ENCODE measurements around the gene LMBRD2.

LMBRD2 gene

DNA sequence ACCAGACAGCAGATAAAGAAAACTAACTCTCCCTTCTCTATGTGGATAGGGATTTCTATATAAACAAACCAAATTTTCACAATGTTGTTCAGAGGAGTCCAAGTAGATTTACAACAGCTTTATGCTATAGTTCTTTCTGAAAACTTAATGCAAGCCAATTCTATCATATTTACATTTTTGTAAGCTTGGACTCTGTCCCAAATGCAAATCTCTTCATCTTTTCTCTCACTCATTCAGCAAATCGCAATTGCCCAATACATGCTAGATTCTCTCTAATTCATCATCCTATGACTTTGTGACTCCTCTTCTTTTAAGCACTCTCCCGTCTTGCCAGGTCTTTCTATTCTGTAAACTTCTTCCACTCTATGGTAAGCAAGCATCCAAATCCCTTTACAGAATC is 45.9 kb downstream of the LMBRD2 start:
- DNase-seq (ENCODE audit: low read depth): no peak

DNA sequence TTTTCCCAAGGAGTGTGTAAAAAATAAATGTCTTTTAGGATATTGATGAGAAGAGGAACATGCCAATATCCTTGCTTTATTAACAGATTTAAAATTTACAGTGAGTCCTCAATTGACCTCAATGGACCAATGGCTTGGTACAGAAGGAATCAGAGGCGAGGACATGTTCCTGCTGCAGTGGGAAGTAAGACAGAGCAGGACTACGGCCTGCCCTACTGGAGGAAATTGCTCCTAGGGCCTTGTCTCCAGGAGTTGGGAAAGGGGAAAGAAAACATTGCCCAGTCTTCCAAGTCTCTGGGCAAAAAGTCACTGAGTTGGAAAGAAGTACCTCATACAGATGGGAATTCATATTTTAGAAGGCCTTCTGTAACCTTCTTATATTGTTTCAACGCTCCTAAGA is 51.9 kb downstream of the LMBRD2 start:
- DNase-seq (ENCODE audit: low read depth): no peak

DNA sequence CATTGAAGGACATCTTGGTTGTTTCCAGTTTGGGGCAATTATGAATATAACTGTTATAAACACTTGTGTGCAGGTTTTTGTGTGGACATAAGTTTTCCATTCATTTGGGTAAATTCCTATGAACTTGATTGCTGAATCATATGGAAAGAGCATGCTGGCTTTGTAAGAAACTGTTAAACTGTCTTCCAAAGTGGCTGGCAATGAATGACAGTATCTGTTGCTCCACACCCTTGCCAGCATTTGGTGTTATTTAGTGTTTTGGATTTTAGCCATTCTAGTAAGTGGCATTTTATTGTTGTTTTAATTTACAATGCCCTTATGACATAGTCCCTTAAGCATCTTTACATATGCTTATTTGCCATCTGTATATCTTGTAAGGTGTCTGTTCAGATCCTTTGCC is 55.2 kb downstream of the LMBRD2 start:
- DNase-seq (ENCODE audit: low read depth): no peak

DNA sequence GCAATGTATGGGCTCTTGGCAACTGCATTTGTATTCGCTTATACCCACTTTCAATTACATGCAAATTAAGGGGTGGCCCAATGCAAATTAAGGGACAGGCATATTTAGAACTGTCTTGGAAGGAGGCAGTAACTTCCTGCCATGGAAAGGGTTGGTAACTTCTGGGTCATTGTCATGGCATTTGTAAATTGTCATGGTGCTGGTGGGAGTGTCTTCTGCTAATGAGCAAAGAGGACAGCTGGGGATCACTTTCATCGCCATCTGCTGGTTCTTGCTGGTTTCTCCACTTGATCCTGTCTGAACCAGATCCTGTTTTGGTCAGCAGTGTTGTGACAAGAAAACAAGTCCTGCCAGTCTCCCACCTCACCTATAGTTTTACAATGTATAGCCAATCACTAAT is 61.7 kb downstream of the LMBRD2 start:
- no peak for DNase-seq (ENCODE audit: low read depth)

DNA sequence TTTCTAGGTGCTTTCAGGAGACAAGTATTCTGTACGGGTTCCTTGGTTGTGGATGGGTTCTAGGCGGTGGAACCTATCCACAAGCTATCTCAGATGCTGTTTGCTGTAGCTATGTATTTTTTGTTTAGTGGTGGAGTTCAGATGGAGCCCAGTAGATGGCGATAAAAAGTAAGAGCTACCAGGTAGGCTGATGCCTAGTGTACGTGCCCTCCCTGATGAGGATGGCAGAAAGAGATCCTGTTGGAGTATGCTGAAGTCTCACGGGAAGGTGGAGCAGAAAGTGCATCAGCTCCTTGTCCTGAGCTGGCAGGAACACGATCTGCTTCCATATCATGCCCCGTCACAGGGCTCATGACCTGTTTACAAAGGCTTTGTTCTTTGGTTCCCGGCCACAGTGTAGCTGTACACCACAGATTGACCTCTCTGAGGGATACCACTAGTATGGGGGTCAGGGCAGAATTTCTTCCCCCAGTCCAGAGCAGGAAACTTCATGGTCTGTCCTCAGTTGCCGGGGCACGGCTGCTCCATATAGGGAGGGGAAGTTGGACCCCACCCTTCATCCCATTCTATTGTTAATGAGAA is 72.4 kb downstream of the LMBRD2 start:
- peak; percentile 23 for DNase-seq (ENCODE audit: low read depth)

DNA sequence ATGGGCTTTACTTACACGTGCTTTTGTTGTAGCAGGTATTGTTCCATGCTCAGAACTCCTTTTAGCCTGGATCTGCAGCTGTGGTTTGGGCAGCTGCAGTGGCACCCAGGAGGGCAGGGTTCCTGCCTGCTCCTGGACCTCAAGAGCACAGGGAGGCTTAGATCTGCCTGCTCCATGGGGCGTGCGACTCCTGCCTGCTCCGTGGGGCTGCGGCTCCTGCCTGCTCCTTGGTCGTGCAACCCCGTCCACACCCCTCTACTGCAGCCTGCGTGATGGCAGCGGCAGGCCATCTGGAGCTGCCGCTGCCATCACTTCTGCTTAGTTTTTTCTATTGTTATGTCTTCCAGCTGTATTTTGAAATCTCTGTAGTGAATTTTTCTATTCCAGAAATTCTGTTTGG is 73.3 kb downstream of the LMBRD2 start:
- no peak for DNase-seq (ENCODE audit: low read depth)

DNA sequence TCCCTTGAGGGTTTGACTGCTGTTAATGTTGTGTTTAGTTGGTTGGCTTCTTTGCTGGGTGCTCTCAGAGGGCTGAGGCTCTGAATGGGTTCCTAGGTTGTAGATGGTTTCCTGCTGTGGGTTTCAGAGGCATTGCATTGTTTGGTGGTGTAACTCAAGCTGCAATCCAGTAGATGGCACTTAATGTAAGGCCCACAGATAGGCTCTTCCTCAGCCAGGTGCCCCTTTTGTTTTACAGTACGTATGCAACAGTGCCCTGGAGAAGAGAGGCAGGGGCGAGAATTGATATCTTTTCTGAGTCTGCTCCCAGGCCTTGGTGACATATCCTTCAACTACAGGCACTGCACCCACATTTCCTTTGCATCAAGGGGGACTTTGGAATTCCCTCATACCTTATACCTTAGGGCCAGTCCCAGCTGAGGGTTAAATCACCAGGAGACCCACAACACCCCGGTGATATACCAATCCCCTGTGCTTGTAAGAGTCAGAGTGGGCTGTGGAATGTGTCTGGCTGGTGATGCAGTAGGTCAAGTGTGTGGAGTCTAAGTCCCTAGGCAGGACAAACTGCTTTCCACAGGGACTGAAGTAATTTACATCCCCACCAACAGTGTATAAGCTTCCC is 78.0 kb downstream of the LMBRD2 start:
- DNase-seq (ENCODE audit: low read depth): no peak

DNA sequence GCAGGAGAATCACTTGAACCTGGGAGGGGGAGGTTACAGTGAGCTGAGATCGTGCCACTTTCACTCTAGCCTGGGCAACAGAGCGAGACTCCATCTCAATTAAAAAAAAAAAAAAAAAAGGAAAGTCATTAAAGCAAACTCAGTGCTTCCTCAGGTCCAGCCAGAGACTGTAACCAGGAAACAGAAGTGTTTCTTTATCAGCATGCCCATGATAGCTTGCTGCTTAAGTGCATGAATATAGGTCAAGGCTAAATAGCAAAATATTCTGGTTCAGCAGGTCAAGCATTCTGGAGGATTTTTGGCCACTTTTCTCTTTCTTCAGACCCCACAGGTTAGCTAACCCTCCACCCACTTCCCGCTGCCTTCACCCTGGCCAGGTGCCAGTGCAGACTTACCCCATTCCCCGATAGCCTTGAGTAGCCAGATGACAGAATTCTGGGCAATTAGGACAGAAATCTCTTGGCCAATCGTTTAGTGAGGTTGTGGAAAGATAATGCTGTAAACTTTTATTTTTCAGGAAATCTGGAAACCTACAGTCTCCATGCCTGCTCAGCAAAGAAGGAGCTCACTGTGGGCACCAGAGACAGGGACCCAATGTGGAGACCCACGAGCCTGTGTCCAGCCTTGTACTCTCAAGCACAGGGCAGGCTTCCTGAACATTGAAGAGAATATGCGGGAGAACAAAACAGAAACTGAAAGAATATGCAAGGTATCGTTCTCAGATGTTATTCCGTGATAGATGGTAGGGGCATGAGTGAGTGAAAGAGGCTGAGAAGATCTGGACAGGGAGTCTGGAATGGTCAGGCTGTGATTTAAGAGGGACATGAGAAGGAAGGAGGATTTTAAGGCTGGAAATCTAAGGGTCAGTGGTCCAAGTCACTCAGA is 80.8 kb downstream of the LMBRD2 start:
- DNase-seq (ENCODE audit: low read depth): no peak

DNA sequence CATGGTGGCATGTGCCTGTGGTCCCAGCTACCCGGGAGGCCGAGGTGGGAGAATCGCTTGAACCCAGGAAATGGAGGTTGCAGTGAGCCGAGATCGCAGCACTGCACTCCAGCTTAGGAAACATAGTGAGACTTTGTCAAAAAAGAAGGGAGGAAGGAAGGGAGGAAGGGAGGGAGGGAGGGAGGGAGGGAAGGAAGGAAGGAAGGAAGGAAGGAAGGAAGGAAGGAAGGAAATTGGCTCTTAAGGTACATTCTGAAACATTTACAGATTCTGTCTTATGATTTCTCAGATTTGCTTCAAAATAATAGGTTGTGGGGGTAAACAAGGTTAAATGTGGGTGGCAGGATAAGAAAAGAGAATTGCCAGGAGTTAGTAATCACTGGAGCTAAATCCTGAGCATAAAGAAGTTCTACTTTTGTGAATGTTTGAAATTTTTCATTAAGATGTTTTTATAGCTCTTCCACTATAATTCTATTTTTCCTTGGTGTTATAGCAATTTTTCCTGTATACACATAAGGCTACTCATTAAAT is 82.9 kb downstream of the LMBRD2 start:
- DNase-seq (ENCODE audit: low read depth): no peak

DNA sequence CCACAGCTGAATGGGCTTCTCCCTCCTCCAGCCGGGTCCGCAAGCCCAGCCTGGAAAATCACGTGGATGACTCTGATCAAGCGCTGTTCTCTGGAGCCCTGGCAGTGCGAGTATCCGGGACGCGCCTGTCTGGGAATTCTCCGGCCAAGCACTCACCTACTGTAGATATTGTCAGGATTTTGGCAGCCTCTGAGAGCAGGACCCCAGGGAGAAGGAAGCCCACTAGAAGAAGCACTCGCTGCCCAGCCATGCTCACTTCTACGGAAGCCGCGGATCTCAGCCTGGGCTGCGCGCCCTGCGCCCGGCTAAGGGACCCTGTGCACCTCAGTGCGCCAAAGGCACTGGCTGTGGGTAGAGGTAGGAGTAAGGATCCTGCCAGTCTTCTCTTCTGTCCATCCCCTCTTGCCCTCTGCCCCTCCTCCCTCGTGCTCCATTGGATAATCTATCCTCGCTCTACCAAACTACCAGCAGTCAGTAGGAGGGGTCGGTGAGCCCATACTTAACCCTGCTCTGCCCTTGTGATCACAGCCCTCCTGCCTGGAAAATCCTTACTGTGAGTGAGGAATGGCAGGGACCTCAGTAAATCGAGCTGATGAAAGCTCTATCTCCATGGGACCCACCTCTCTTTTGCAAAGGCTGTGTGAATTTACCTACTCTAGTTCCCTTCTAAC is 85.0 kb downstream of the LMBRD2 start, which contains the start of gene UGT3A2:
TSS of gene UGT3A2 (minus strand) at position 343 of the 671 bp plus-strand sequence. CDS start at position 250, 93 bp downstream.
- no peak for DNase-seq (ENCODE audit: low read depth)

DNA sequence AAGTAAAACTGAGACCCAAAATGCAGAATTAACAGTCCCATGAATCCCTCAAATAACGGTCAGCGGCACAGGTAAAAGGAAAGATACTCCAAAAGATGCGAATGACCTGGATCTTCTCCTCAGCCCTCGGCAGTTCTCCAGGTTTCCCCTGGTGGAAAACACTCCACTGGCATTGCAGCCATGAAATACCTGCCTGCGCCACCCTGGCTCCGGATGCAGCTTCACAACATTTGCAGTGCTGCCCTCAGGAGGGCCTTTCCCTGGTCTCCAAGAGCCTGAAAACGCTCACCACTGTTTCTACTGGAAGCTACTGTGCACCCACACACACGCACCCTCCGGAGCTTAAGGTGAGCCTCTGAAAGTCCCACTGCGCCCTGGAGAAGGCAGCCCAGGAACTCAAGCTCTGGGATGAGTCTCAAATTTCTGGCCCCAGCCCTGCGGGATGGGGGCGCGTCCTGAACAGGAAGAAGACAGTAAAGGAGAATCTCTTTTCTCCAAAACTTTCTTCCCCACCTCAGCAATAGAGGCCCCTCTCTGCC is 85.6 kb downstream of the LMBRD2 start:
- DNase-seq (ENCODE audit: low read depth): no peak

DNA sequence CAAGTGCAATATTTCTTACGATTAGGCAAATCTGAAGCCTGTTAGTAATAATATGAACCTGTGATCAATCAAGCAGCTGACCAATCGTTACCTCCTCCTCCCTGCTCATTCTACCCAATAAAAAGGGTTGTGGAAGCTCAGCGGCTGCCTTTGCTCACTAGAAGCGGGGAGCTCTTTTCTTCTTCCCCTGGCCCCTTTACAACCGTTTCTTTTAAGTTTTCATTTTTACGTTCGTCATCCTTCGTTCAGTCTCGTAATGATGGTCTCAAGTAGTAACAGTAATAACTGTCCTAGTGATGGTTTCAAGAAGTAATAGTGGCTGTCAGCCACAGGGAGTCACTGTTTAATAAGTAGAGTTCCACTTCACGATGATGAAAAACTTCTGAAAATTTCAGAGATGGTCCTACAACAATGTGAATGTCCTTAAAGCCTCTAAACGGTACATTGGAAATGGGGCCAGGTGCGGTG is 91.2 kb downstream of the LMBRD2 start:
- DNase-seq (ENCODE audit: low read depth): no peak

DNA sequence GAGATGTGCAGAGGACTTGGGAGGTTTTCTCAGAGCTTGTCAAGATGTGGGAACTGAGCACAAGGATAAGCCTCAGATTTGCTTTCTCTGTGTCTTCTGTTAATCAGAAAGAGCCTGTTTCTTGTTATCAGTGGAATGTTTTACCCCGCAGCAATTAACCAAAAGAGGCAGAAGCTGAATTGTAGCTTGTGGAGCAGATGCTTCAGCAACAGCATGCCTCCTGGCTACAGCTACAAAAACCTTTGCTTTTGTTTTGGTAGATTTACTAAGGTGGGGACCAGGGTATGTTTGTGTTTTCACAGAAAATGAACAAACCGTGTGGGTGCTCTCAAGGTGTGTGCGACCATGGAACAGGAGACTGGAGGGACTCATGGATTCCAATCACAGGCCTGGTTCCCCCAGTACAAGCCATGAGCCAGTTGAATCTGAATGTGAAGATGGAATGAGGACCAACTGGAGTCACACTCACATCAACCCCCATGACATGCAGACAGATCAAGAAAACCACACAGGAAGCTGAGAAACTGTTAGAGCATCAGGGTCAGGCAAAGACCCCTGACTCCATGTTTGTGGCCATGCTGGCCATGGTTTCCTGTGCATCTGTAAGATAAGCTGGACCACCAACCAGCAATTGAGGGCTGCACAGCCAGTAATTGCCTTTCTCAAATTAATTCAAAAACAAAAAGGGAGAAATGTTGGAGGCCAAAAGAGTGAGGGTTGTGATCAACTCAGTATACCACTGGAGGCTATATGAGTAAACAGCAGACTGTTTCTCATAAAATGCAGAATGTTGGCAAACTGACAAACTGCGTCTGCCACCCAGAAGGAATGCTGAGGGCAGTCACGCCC is 91.9 kb downstream of the LMBRD2 start:
- no peak for DNase-seq (ENCODE audit: low read depth)

DNA sequence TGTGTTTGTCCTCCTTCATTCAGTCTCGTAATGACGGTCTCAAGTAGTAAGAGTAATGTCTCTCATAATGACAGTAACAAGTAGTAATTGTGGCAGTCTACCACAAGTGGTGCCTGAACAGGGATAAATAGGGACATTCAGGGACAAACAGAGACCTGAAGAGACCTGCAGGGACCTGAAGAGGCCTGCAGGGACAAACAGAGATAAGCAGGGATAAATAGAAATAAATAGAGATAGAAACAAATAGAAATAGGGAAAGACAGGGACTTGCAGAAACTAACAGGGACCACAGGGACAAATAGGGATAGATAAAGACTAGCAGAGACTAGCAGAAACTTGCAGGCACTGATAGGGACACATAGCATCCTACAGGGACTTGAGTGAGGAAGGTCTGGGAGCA is 92.9 kb downstream of the LMBRD2 start:
- no peak for DNase-seq (ENCODE audit: low read depth)

DNA sequence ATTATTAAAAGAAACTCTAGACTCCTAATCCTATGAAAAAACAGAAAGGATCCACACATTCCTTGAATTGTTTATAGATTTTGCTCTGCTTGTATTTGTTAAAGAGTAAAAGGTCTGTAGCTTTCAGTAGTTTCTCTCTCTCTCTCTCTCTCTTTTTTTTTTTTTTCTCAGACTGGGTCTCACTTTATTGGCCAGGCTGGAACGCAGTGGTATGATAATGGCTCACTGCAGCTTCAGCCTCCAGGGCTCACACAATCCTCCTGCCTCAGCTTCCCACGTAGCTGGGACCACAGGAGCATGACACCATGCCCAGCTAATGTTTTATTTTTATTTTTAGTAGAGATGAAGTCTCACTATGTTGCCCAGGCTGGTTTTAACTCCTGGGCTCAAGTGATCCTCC is 94.3 kb downstream of the LMBRD2 start:
- DNase-seq (ENCODE audit: low read depth): no peak

DNA sequence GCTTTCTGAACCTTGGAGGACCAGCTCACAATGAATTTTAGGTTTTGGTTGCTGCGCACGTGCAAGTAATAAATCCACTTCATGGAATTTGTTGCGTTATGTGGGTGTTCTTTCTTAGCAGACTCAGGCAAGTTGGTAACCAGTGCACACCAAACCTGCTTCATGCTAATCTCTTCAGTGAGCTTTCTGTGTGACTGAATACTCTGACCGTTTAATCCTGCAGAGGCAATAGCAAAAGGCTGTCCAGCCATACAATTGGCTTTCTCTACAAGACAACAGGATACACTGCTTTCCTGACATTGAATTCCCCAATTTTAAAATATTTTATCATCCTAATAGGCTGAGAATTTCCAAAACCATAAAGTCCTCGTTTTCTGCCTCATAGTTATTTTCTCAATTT is 95.3 kb downstream of the LMBRD2 start:
- no peak for DNase-seq (ENCODE audit: low read depth)

DNA sequence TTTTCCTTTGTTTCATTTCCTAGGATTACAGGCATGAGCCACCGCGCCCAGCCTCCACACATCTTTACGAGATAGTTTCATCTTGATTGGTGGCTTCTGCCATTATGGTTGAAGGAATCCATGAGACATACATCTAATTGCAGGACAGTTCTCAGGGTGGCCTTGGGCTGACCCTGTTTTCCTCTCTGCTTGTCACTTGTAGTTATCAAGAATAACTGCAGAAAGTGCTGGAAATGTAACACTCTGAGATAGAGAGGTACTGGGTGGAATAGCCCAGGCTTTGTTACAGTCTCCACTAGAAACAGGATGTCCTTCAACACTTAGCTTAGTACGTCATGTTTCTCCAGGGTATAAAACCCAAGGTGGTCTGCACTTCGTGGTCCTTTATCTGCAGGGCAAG is 95.7 kb downstream of the LMBRD2 start:
- no peak for DNase-seq (ENCODE audit: low read depth)

DNA sequence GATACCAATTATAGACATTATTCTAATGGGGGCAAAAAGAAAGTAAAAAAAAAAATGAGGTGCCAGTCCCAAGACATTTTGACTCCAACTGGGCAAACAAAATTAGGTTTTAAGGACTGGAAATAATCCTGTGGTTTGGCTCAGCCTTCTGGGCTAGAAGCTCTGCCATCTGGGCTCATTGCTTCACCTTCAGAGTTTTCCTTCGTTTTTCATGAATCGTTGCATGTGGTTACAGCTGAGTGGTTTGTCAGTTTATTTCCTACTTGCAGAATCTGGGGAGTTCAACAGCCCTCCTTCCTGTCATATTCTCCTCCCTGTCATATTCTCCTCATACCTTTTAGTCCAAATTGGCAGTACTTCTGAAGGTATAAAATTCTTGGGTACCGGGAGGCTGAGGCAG is 97.0 kb downstream of the LMBRD2 start:
- DNase-seq (ENCODE audit: low read depth): no peak

DNA sequence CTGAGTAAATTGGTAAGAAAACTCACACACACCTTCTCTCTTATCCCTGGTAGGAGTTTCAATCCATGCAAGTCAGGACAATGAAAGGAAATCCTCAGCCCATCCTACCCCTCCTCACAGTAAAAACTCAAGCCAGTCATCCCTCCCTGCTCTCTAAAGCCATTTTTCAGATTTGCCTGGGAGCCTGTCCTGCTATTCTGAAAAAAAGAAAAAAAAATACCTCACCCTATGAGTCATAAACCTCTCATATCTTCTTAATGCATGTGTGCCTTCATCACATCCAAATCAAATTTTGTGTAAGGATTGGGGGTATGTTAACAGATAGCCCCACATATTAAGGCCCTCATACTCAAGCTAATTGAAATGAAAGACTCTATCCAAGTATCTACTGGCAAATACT is 99.1 kb downstream of the LMBRD2 start:
- no peak for DNase-seq (ENCODE audit: low read depth)

DNA sequence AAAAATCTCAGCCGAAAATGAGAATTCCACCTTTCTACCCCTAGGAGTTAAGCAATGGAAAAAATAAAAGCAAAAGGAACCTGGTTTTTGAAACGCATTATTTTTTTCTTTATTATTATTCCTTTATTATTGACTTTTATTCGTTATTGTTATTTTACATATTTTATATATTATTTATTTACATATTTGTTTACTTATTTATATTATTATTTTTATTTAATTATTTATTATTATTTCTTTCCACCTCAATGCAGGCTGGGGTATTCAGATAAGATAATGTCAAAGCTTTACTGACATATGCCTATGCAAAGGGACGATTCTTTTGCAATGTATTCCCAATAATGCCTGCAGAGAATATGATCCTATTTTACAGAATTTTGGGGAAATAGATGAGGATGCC is 101.7 kb downstream of the LMBRD2 start:
- no peak for DNase-seq (ENCODE audit: low read depth)
